NCI-H2107 (cell line): ENCODE measurements around the gene PTPRN2.
"Not testable (repeated sequence)": the region's sequence is repeated elsewhere in the genome, so short reads cannot be mapped to it uniquely, and the experiment has no call there.

ENCODE experiments used
- DNase-seq: peaks from one replicate; lab custom pipeline; 2025; lab: John Stamatoyannopoulos, UW

Gene PTPRN2

GRCh38 chr7:157952050-157952667, 635.5 kb downstream of the PTPRN2 start:
- DNase-seq = no peak

DNA sequence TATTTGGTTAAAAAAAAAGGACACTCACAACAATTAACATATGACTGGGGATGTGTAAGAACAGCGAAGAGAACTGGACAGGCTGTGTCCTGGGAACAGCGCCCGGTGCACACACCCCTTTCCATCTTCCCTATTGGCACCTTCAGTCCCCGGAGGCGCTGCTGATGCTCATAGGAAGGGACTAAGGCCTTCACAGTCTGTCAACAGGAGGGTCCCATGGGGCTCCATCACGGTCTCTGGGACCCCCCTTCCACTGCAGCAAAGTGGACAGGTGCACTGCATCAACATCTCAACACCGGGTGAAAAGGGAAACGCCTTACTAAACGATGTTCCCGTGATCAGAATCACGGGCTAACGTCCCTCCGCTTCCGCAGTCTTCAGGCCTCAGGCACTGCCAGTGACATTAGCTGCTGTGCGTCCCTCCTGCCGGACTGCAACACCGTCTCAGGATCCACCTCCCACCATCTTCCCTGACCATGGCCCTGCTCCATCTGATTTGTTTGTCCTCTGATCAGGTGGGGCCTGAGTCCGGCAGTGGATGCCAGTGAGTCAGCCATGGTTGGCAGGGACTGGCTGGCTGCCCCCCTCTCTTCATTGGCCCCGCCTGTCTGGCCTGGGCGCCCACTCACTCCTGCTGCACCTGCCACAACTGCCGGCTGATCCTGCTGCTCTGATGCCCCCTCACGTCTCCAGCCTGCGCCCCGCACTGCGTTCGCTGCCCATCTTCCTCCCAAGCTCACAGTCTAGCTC, 636.1 kb downstream of the PTPRN2 start:
- no peak for DNase-seq

DNA sequence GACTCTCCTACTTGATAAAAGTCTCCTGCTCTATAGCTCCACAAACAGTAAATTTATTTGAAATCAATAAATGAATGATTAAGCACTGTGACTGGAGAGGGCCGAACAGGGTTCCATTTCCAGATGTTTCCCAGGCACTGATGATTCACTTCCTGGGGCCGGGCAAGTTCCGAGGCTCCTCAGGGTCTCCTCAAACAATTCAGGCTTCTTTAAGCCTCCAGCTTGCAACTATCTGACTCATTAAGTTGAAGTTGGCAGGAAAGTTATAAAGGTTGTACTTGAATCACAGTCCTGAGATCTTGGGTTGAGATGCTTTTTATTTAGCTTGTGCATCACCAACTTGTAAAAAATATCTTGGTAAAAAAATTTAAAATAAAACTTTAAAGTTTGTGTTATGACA, 637.9 kb downstream of the PTPRN2 start:
- DNase-seq = no peak

- no peak for DNase-seq
These were observed 640.1 kb downstream of the PTPRN2 start for GRCh38 chr7:157947504-157947903.

GRCh38 chr7:157946398-157947060, 641.1 kb downstream of the PTPRN2 start:
- DNase-seq = no peak

DNA sequence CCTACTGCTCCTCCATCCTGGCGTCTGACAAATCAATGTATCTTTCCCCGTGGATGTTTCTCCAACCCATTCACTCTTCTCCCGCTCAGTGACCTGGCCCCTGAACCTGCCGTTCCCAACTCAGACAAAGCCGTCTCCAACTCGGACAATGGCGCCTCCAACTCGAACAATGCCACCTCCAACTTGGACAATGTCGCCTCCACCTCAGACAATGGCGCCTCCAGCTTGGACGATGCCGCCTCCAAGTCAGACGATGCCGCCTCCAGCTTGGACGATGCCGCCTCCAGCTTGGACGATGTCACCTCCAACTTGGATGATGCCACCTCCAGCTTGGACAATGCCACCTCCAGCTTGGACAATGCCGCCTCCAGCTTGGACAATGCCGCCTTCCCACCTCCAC, 642.2 kb downstream of the PTPRN2 start:
- DNase-seq = no peak

DNA sequence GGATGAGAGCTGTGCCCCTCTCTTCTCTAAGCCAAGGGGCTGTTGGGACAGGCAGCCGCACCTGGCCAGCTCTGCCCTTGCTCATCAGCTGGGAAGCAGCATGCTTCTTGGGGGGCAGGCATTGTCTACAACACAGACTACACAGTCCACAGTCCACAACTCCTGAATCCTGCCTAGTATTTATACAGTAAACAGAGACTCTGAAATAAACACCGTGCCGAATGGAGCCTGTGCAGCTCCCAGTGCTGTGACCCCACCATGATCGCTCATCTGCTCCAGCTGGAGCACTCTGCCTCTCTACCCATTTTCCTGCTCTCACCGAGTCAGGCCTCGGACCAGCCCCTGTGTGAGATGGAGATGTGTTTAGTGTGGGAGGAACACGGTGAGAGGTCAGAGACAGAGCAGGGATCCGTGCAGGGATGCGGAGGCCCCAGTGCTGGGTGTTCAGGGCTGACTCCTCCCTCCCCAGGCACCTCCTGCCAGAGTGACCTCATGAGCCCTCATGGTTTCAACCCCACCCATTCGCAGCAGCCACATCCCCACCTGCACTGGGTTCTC, 642.8 kb downstream of the PTPRN2 start:
- no peak for DNase-seq

GRCh38 chr7:157944051-157944450, 643.6 kb downstream of the PTPRN2 start:
- DNase-seq = no peak

DNA sequence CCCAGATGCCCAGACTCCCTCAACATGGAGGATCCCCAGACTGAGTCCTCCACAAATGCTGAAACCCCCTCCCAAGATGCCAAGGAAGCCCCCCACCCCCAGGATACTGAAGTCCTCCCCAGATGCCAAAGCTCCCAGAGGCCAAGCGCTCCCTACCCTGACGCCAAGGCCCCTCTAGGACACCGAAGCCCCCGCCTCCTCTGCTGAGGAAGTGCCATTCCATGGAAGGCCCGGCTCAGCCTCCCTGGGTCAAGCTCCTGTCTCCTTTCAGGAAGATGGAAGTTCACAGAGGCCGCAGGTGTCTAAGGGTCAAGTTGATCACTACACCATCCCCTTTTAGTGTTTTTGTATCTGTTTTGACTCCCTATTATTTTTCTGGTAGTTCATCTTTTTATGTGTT, 644.1 kb downstream of the PTPRN2 start:
- DNase-seq = no peak

DNA sequence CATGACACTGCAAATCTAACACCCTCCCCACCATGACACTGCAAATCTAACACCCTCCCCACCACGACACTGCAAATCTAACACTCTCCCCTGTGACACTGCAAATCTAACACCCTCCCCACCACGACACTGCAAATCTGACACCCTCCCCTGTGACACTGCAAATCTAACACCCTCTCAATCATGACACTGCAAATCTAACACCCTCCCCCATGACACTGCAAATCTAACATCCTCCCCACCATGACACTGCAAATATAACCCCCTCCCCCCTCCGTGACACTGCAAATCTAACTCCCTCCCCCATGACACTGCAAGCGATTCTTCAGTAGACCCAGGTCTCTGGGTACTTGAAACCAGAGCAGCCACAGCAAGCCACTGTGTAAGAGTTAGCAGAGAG, 646.4 kb downstream of the PTPRN2 start:
- no peak for DNase-seq

DNA sequence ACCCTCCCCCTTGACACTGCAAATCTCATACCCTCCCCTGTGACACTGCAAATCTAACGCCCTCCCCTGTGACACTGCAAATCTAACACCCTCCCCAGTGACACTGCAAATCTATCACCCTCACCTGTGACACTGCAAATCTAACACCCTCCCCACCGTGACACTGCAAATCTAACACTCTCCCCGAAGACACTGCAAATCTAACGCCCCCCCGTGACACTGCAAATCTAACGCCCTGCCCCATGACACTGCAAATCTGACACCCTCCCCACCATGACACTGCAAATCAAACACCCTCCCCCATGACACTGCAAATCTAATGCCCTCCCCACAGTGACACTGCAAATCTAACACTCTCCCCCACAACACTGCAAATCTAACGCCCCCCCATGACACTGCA, 647.1 kb downstream of the PTPRN2 start:
- DNase-seq = no peak

GRCh38 chr7:157938211-157938610, 649.4 kb downstream of the PTPRN2 start:
- DNase-seq = no peak

- no peak for DNase-seq
These were observed 650.2 kb downstream of the PTPRN2 start for GRCh38 chr7:157937406-157937805.

DNA sequence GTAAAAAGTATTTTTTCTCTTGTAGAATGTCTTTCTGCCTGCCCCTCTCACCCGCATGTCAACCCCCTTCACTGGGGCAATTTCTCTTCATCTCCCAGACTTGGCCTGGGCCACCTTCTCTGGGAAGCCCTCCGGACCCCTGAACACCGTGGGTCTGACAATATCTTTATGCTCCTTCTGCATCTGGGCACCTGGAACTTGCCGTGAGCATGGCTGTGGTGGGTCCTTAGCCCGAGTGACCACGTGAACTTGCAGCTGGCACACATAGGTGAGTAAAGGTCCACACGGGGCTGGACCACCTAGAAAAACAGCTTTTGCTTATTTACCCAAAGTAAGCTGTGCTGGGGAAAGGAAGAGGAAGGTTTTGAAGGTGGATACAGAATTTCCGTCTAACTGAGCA, 650.6 kb downstream of the PTPRN2 start:
- no peak for DNase-seq

- not testable (repeated sequence) for DNase-seq
These were observed 651.9 kb downstream of the PTPRN2 start for GRCh38 chr7:157935721-157936120.

DNA sequence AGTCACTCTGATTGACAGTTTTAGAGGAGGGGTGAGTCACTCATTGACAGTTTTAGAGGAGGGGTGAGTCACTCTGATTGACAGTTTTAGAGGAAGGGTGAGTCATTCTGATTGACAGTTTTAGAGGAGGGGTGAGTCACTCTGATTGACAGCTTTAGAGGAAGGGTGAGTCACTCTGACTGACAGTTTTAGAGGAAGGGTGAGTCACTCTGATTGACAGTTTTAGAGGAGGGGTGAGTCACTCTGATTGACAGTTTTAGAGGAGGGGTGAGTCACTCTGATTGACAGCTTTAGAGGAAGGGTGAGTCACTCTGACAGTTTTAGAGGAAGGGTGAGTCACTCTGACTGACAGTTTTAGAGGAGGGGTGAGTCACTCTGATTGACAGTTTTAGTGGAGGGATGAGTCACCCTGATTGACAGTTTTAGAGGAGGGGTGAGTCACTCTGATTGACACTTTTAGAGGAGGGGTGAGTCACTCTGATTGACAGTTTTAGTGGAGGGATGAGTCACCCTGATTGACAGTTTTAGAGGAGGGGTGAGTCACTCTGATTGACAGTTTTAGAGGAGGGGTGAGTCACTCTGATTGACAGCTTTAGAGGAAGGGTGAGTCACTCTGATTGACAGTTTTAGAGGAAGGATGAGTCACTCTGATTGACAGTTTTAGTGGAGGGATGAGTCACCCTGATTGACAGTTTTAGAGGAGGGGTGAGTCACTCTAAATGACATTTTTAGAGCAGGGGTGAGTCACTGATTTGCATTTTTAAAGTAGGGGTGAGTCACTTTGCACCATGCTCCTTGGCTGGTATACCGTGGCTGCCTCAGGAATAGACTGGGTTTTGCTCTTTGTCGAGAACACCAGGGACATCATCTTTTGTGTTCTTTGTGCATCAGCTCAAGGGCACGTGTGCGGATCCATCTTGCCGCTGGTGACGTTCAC, 654.1 kb downstream of the PTPRN2 start:
- DNase-seq = not testable (repeated sequence)

- DNase-seq = no peak
These were observed 655.0 kb downstream of the PTPRN2 start for GRCh38 chr7:157932498-157933218.

DNA sequence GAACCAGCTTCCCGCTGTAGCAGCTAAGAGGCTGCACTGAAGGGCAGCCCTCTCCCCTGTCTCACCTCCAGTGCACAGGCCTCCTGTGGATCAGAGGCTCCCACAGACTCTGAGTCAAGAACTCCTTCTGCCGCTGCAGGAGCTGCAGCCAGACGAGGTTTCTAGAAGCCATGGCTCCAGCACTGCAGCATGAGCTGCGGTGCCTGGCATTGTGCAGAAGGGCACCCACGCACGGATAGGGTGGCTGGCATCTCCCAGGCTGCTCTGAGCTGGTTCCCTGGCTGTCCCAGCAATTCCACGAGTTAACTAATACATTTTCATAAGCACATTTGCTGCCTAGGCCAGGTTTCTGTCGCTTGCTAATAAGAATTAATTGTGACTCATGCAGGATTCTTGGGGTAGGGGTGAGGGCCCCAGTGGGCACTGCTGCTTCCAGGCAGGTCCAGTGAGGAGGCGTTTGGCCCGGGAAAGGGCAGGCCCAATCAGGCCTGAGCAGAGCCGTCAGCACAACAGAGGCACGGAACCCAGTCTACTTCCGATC, 656.6 kb downstream of the PTPRN2 start:
- no peak for DNase-seq

DNA sequence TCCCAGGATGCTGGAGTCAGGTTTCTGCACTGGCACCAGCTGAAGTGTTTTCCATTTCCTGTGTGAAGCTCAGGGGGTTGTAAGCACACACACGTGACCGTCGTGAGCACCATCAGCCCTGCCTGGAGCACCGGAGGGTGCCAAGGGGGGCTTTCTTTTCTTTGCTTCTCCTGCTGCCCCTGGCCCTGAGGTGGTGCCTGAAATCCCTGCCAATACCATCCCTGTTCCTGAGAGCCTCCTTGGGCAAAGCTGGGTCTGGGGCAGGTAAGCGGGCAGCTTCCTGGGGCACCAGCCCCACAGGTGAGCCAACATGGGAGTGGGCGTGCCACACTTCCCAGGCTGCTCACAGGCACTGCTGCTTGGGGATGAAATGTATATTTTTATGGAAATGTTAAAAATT, 657.2 kb downstream of the PTPRN2 start:
- peak; percentile 48 for DNase-seq

GRCh38 chr7:157929671-157930070, 658.0 kb downstream of the PTPRN2 start:
- no peak for DNase-seq
